HG03159 (cell line): Measurements from ENCODE around the gene PNPLA2.

Experiments used
- ATAC-seq: cut with Tn5 transposase; IDR thresholded peaks from one replicate; pipeline ENCODE4 v1.9.1; 2021; ENCODE audit warnings: mild to moderate bottlenecking, moderate library complexity; ENCODE audit not compliant: unreplicated experiment

The PNPLA2 gene

DNA sequence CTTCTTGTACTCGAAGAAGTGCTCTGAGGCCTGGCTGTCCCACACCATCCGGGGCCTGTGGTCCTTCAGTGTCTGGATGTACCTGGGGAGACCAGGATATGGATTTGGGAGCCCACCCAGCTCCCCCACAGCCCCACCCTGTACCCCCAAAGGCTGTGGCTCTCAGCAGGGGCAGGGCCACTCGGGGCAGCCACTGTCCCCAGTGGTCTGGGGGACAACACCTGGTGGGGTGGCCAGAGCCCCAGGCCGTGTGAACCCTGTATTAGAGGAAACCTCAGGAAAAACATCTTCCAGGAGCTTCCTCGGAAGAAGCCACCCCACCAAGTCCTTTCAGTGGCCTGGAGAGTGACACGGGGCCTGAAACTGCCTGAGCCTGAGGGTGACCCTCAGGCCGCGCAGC lies 51.7 kb downstream of the PNPLA2 start:
- ATAC-seq: no peak

DNA sequence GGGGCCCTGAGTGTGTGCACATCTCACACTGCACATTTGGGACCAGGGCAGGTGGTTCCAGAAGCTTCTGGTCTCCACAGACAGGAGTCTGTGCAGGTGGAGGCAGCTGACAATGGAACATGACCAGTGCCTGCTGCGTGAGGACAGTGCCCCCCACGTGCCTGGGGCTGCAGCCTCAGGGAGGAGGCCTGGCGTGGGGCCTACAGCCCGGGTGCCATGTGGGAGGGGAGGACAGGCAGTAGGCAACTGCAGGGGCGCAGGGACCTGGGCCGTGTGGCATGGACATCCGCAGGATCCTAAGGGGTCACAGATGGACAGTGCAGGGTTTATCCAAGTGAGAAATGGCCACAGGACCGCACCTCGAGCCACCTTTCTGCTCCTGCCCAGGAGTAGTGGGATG lies 52.8 kb downstream of the PNPLA2 start:
- no peak for ATAC-seq

DNA sequence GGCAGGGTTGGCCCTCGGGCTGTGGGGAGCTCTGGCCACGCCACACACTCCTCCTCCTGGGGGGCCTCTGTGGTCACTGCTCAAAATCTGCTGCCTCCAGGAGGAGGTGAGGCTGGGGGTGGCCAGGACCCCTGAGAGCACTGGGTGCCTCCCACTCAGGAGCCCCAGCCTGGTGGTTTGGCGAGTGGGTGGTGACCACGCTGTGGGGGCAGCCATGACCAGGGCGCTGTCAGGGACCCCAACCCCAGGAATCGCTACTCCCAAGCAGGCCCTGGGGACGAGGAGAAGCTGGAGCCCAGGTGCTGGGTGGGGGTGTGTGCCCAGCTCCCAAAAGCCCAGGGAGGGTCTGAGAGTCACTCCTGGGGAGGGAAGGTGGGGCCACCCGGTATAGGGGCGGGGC lies 54.1 kb downstream of the PNPLA2 start:
- no peak for ATAC-seq

DNA sequence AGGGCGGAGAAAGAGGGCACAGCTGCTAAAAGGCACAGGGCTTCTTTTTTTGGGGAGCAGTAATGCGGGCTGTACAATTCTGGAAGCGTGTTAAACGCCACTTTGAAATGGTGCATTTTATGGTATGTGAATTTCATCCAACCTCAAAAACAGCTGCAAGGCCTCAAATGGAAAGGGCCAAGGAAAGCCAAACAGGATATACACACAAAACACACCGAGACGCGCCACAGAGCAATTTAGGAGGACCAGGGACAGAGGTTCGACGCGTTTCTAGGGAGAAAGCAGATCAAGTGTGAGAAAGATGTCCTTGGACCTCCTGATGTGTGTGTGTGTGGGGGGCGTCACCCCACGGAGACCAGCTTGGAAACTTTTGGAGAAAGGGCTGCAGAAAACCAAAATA lies 55.0 kb downstream of the PNPLA2 start:
- no peak for ATAC-seq
